Gastroesophageal sphincter (tissue), 4 donors: ENCODE results near the gene DRGX. TPM values are rescaled to one million over a fixed set of nuclear protein-coding genes. Genes with fewer than 3 reads are reported as not detected.

Experiments used
- ATAC-seq: fragments of 150-250 bp; one replicate; pipeline ENCODE4 v1.9.1; 2016; ENCODE audit warnings: mild to moderate bottlenecking, moderate library complexity
- H3K27ac ChIP-seq, 4 donors: fragments of 200-600 bp; sonication (generic) in 3 of 4; 1 replicate in 3 of 4; 2 replicates in 1 of 4; pipeline ENCODE4 v1.5.1; 2016 to 2019
- H3K27me3 ChIP-seq: fragments of 200-600 bp; sonication (generic); one replicate; pipeline ENCODE4 v1.5.1; 2019
- H3K36me3 ChIP-seq, 2 donors: fragments of 200-600 bp; sonication (generic); one replicate each; pipeline ENCODE4 v1.5.1; 2019; ENCODE audit warnings: control low read depth in 1 of 2
- H3K4me1 ChIP-seq, 3 donors: fragments of 200-600 bp; sonication (generic); 1 replicate in 2 of 3; 2 replicates in 1 of 3; pipeline ENCODE4 v1.5.1; 2016 to 2019; ENCODE audit warnings: control low read depth in 2 of 3
- H3K4me3 ChIP-seq, 2 donors: fragments of 200-600 bp; sonication (generic); one replicate each; pipeline ENCODE4 v1.5.1; 2019; ENCODE audit warnings: mild to moderate bottlenecking in 1 of 2, moderate library complexity in 1 of 2
- H3K9me3 ChIP-seq, 3 donors: fragments of 200-600 bp; sonication (generic); one replicate each; pipeline ENCODE4 v1.5.1; 2017 to 2019; ENCODE audit warnings: control low read depth in 2 of 3
- CTCF ChIP-seq, 4 experiments: fragments of 200-600 bp in 2 of 4; fragments of 450-650 bp in 2 of 4; sonication (generic) in 1 of 4; IDR thresholded peaks; one replicate each; pipeline ENCODE4 v1.5.1; 2017 to 2019; ENCODE audit warnings: antibody characterized with exemption in 4 of 4, mild to moderate bottlenecking in 2 of 4, moderate library complexity in 2 of 4
- EP300 ChIP-seq: sonication (generic); formaldehyde crosslinking; IDR thresholded peaks from one replicate; pipeline ENCODE4 v1.6.1; 2017; ENCODE audit warnings: antibody characterized with exemption, mild to moderate bottlenecking
- POLR2A ChIP-seq, 2 donors: fragments of 450-650 bp; IDR thresholded peaks; one replicate each; pipeline ENCODE4 v1.6.1; 2017; ENCODE audit warnings: antibody characterized with exemption in 2 of 2, mild to moderate bottlenecking in 2 of 2, moderate library complexity in 1 of 2
- POLR2AphosphoS5 ChIP-seq: sonication (generic); formaldehyde crosslinking; IDR thresholded peaks from one replicate; pipeline ENCODE4 v1.6.1; 2017; ENCODE audit warnings: antibody characterized with exemption
- WGBS, 2 donors: methylation state at CpG; one replicate each; pipeline ENCODE4 v1.1.5; 2018; ENCODE audit warnings: low coverage in 1 of 2; 5-methylcytosine and 5-hydroxymethylcytosine counted together
- total RNA-seq, 4 donors: library from RNA; depleted of rRNA; stranded (reverse); fragments of >200 nt; gene quantifications; one replicate each; pipeline ENCODE4 v1.1.0, GENCODE V29; 2016

Gene DRGX
- total RNA-seq, 4 donors from 2014 or later = not detected

DNA sequence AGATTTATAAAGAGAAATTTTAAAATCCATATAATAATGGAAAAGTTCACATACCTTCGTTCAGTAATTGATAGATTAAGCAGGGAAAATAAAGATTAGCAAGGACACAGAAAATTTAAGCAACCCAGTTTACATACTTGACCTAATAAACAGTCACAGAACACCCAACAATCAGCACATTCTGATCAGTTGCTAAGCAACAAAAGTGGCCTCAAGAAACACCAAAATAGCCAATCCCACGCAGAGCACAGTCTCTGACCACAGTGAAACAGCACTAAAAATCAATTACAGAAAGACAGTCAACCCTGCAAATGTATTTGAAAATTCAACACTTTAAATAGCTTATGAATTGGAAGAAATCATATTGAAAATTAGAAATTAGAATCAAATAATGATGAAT, 39.3 kb upstream of the DRGX start:
- ATAC-seq = no peak
- 75 to 76% methylated on average over 2 of the region's 2 CpGs for WGBS, 2 donors
- TF ChIP-seq CTCF (IDR thresholded peaks at IDR 0.05) (no peak), POLR2A (IDR thresholded peaks at IDR 0.05) (no peak), POLR2AphosphoS5 (no peak), EP300 (no peak)

DNA sequence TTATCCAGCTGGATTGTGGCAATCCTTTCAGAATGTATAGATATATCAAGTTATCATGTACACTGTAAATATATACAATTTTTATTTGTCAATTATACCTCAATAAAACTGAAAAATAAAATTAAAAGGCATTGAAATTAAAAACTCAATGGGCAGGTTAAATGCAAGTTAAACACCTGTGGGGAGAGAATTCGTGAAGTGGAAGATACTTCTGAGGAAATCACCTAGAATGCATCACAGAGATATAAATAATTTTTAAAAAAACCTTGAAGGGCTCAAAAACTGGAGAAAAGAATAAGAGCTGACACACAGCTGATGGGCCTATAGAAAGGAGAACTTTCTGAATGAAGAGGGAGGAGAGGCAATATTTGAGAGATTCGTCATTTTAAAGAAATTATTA, 37.2 kb upstream of the DRGX start:
- no peak for TF ChIP-seq POLR2A (IDR thresholded peaks at IDR 0.05)

More for the DNA sequence above, 39.3 kb upstream of the DRGX start:
- no peak overlapping the region for H3K27ac ChIP-seq
- no peaks in the 10 kb centered on the region for H3K27me3 ChIP-seq
- H3K4me3 ChIP-seq = no peak overlapping the region
- no peaks in the 10 kb centered on the region for H3K4me1 ChIP-seq
- no peaks in the 10 kb centered on the region for H3K36me3 ChIP-seq
- peaks cover 0 to 18% (median 0%) of the 10 kb centered on the region in 3 donors for H3K9me3 ChIP-seq

DNA sequence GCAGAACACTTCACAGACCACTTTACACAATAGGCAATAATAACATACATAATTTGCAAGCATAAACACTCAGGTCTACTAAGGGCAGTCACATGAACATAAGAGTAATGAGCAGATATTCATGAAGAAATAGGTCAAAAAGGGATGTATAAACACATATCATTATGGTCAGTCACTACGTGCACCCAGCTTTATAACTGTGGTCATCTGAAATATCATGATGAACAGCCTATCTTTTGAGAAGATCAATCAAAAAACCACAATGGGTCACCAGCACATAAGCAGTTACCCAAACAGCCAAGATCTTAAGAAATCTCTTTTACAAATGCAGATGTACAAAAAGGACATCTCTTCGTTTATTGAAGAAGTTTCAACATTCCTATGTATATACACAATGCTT, 35.5 kb upstream of the DRGX start:
- ATAC-seq = no peak
- WGBS, 2 donors = 76 to 89% methylated on average over 1 to 2 of the region's 2 CpGs
- no peaks in the 10 kb centered on the region for H3K4me1 ChIP-seq
- H3K4me3 ChIP-seq = no peak overlapping the region
- peaks cover 9% of the 10 kb centered on the region for H3K27me3 ChIP-seq
- TF ChIP-seq POLR2AphosphoS5 (no peak), POLR2A (IDR thresholded peaks at IDR 0.05) (no peak), EP300 (no peak), CTCF (IDR thresholded peaks at IDR 0.05) (no peak)
- H3K9me3 ChIP-seq = peaks cover 0 to 21% (median 0%) of the 10 kb centered on the region in 3 donors
- H3K27ac ChIP-seq = no peak overlapping the region
- H3K36me3 ChIP-seq = no peaks in the 10 kb centered on the region

More for the DNA sequence above, 37.2 kb upstream of the DRGX start:
- ATAC-seq = no peak
- 80 to 83% methylated on average over 2 of the region's 2 CpGs for WGBS, 2 donors
- no peaks in the 10 kb centered on the region for H3K4me1 ChIP-seq
- no peak overlapping the region for H3K4me3 ChIP-seq
- no peak overlapping the region for H3K27ac ChIP-seq
- no peaks in the 10 kb centered on the region for H3K36me3 ChIP-seq
- peaks cover 9% of the 10 kb centered on the region for H3K27me3 ChIP-seq
- H3K9me3 ChIP-seq = peaks cover 0 to 18% (median 0%) of the 10 kb centered on the region in 3 donors

GRCh38 chr10:49429458-49429857, 33.6 kb upstream of the DRGX start:
- WGBS, 2 donors = 76 to 96% methylated on average over 3 to 5 of the region's 5 CpGs
- Histone ChIP-seq H3K27ac (no peak overlapping the region), H3K27me3 (peaks cover 9% of the 10 kb centered on the region), H3K36me3 (no peaks in the 10 kb centered on the region), H3K4me1 (no peaks in the 10 kb centered on the region), H3K4me3 (no peak overlapping the region), H3K9me3 (peaks cover 0 to 41% (median 0%) of the 10 kb centered on the region in 3 donors)
- no peak for ATAC-seq
- TF ChIP-seq EP300 = no peak
- TF ChIP-seq POLR2AphosphoS5 = no peak
- no peak for TF ChIP-seq POLR2A (IDR thresholded peaks at IDR 0.05)
- no peak for TF ChIP-seq CTCF (IDR thresholded peaks at IDR 0.05)

DNA sequence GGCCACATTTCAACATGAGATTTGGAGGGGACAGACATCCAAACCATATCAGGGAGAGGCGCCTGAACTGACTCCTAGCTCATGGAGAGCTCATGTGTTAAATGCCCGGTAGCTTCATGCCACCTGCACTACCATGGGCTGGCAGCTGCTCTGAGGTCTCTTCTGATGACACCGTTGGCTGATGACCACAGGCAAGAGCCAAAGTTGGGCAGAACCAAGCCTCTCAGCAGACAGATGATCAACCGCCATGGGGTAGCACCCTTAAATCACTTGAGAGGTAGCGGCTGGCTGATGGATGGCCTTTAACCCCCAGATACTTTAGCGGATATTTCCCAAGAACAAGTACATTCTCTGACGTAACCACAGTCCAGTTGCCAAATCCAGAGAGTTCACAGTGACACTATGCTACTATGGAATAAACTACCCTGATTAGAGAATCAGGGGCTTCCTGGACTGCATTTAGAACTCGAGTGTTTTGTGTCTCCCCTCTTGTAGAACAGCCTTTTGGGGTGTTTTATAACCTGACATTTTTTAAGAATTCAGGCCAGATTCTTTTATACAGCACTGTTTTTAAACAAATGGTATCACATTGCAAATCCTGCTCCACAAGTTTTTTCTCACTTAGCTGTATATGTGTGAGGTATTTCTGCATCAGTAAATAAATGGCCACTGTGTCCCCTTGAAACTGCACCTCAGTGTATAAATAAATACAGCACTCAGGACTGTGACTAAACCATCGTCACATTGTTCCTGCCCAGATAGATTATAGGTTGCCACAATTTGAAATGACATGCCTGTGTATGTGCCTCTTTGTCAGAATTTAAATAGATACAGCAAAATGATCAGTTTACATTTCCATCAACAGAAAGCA, 30.8 kb upstream of the DRGX start:
- Histone ChIP-seq H3K27me3 (peaks cover 9% of the 10 kb centered on the region), H3K4me1 (no peaks in the 10 kb centered on the region), H3K36me3 (no peaks in the 10 kb centered on the region), H3K9me3 (peaks cover 0 to 30% (median 0%) of the 10 kb centered on the region in 3 donors), H3K4me3 (no peak overlapping the region), H3K27ac (no peak overlapping the region)
- no peak for TF ChIP-seq POLR2A (IDR thresholded peaks at IDR 0.05)
- no peak for ATAC-seq
- 60 to 82% methylated on average over 4 to 6 of the region's 9 CpGs for WGBS, 2 donors

DNA sequence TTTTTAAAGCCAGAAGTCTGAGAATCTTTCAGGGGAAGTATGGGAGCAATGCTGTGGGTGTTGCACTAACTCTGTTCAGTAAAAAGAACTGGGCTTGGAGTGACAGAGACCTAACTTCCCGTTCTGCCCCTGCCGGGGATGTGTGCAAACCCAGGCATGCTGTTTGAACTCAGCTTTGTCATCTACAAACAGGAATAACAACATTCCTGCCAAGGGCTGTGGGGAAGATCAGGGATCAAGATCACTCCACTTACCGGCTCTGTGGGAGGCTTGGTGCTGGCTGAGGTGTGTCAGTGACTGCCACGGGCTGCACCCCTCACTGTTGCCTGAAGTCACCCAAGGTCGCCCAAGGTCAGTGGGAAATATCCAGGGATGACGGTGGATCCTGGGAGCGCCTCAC, 23.1 kb upstream of the DRGX start:
- Histone ChIP-seq H3K9me3 (peaks cover 0 to 5% (median 0%) of the 10 kb centered on the region in 3 donors), H3K36me3 (no peaks in the 10 kb centered on the region), H3K4me3 (no peak overlapping the region), H3K4me1 (no peaks in the 10 kb centered on the region), H3K27ac (no peak overlapping the region), H3K27me3 (peaks cover 19% of the 10 kb centered on the region)
- TF ChIP-seq POLR2AphosphoS5 = no peak
- no peak for TF ChIP-seq POLR2A (IDR thresholded peaks at IDR 0.05)
- WGBS, 2 donors = 18 to 80% methylated on average over 1 to 2 of the region's 7 CpGs
- no peak for ATAC-seq
